Upper lobe of left lung (tissue), 4 donors: Measurements from ENCODE around the gene CDK10.

ENCODE experiments used
- CTCF ChIP-seq, 6 experiments: fragments of 450-650 bp in 4 of 6; fragments of 200-600 bp in 2 of 6; sonication (generic) in 2 of 6; IDR thresholded peaks; one replicate each; pipeline ENCODE4 v1.5.1; 2016 to 2019; ENCODE audit warnings: antibody characterized with exemption in 6 of 6
- POLR2A ChIP-seq, 4 donors: fragments of 450-650 bp; IDR thresholded peaks; one replicate each; pipeline ENCODE4 v1.5.1; 2016 to 2017; ENCODE audit warnings: antibody characterized with exemption in 4 of 4, mild to moderate bottlenecking in 2 of 4

DNA sequence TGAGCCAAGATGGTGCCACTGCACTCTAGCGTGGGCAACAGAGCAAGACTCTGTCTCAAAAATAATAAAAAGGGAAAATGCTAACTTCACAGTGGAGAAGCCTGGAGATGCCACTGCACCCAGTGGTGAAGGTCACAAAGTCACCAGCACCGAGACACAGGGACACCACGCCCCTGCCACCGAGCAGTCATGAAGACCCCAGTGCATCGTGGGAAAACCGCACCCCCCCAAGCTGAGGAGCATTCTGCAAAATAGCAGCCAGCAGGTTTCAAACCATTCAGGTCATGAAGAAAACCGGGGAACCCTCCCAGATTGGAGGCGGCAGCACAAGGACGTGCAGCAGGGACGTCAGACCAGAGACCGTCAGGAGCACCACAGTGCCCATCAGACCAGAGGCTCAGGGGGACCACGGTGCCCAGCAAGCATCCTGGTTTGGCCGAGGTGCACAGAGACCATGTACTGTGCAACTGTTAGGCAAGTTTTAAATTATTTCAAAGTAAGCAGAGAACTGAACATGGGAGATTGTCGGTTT, 42.7 kb upstream of the CDK10 start:
- TF ChIP-seq CTCF (IDR thresholded peaks at IDR 0.05): no peak
- no peak for TF ChIP-seq POLR2A (IDR thresholded peaks at IDR 0.05)
